Measurements from ENCODE around the gene CYP4F12.

CYP4F12 gene

DNA sequence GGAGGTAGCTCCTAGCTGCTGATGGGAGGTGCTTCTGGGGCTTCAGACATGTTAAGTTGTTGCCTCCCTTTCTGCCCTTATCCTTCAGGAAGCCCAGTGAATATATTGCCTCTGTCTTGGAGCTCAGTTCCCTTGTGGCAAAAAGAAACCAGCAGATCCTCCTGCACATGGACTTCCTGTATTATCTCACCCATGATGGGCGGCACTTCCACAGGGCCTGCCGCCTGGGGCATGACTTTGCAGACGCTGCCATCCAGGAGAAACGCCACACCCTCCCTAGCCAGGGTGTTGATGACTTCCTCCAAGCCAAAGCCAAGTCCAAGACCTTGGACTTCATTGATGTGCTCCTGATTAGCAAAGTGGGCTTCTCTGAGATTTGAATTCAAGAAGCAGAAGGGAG lies 6.0 kb upstream of the CYP4F12 start:
- no peak for DNase-seq (ENCODE audit: low spot score)
- in situ Hi-C loops (cut with MboI; ENCODE audit: low sequenced_read_pairs, unreplicated experiment): no loop called here
- TF ChIP-seq, protein P1, sequence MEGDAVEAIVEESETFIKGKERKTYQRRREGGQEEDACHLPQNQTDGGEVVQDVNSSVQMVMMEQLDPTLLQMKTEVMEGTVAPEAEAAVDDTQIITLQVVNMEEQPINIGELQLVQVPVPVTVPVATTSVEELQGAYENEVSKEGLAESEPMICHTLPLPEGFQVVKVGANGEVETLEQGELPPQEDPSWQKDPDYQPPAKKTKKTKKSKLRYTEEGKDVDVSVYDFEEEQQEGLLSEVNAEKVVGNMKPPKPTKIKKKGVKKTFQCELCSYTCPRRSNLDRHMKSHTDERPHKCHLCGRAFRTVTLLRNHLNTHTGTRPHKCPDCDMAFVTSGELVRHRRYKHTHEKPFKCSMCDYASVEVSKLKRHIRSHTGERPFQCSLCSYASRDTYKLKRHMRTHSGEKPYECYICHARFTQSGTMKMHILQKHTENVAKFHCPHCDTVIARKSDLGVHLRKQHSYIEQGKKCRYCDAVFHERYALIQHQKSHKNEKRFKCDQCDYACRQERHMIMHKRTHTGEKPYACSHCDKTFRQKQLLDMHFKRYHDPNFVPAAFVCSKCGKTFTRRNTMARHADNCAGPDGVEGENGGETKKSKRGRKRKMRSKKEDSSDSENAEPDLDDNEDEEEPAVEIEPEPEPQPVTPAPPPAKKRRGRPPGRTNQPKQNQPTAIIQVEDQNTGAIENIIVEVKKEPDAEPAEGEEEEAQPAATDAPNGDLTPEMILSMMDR (IDR thresholded peaks at IDR 0.05; ENCODE audit: borderline replicate concordance, control extremely low read depth, extremely low read depth, insufficient read depth, missing control alignments): no peak

DNA sequence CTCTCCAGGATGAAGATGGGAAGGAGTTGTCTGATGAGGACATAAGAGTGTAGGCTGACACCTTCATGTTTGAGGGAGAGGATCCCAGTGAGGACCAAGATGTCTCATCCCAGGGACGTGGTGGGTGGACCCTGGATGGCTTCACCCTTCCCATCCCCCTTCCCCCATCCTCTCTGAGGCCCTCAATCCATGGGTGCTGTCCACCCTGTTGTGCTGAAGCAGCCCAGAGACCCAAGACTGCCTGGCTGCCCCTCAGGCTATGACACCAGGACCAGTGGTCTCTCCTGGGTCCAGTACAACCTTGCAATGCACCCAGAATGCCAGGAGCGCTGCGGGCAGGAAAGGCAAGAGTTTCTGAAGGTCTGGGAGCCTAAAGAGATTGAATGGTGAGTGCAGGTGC lies 3.4 kb upstream of the CYP4F12 start:
- in situ Hi-C loops (cut with MboI; ENCODE audit: low sequenced_read_pairs, unreplicated experiment): no loop called here
- TF ChIP-seq, protein P1 (IDR thresholded peaks at IDR 0.05; ENCODE audit: borderline replicate concordance, control extremely low read depth, extremely low read depth, insufficient read depth, missing control alignments): no peak
- no peak for DNase-seq (ENCODE audit: low spot score)

DNA sequence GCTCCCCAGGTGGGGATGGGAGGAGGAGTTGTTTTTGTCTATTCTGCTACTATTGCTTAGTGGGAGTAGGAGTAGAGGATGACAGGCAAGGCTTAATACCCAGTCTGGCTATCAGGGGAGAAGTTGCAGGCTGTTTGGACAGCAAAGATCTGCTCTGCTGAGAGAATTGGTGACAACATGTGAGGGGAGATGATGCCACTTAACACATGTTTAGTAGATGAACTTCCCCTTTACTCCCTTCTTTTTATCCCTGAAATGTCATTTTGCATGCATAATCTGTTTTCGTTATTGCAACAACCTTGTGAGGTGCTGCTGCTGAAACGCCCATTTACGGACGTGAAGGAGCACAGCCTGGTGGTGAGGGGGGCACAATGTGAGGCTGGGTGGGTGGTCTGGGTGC lies 3.0 kb upstream of the CYP4F12 start:
- DNase-seq (ENCODE audit: low spot score): no peak
- in situ Hi-C loops (cut with MboI; ENCODE audit: low sequenced_read_pairs, unreplicated experiment): no loop called here

DNA sequence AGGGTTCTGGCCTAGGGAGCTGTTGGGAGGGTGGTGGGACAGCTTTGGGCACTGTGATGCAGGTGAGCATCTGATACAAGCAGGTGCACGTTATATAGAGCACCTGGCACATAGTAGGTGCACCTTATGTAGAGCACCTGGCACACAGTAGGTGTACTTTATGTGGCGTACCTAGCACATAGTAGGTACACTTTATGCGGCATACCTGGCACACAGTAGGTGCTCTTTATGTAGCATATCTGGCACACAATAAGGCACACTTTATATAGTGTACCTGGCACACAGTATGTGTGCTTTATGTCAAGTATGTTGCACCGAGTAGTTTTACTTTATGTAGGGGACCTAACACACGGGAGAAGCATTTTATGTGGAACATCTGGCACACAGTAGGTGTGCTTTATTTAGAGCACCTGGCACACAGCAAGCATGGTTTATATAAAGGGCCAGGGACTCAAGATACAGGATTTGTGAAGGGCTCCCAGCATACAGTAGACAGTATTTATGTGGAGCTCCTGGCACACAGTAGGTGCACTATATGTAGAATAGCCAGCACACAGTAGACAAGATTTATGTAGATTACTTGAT lies 1.6 kb upstream of the CYP4F12 start:
- DNase-seq (ENCODE audit: low spot score): no peak
- TF ChIP-seq, protein P1 (IDR thresholded peaks at IDR 0.05; ENCODE audit: borderline replicate concordance, control extremely low read depth, extremely low read depth, insufficient read depth, missing control alignments): no peak
- in situ Hi-C loops (cut with MboI; ENCODE audit: low sequenced_read_pairs, unreplicated experiment): no loop called here

More for the DNA sequence above, 3.0 kb upstream of the CYP4F12 start:
- TF ChIP-seq, protein P1 (IDR thresholded peaks at IDR 0.05; ENCODE audit: borderline replicate concordance, control extremely low read depth, extremely low read depth, insufficient read depth, missing control alignments): no peak

DNA sequence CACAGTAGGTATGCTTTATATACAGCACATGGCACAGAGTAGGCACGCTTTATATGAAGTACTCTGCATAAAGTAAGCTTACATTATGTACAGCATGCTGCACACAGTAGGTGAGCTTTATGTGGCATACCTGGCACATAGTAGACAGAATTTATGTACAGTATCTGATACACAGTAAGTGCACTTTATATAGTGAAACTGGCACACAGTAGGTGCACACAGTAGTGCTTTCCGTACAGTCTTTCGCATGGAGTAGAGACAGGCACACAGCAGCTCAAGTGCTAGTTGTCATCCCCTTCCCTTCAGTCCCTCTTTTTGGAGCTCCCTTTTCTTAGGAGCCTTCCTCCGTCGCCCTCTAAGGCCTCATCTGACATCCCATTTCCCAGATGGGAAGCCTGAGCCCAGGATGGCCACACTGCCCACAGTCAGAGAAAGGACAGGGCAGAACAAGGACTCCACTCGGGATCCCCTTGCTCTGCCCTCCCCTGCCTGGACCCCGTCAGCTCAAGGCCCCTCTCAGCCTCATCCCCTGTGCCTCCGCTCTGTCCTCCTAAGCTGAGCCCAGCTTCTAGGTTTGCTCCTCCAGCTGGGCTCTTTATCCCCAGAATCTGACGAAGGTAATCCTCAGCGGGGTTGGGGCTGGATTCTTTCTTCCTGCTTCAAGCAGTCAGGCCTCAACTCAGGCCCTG lies 852 bp upstream of the CYP4F12 start:
- no peak for DNase-seq (ENCODE audit: low spot score)
- TF ChIP-seq, protein P1 (IDR thresholded peaks at IDR 0.05; ENCODE audit: borderline replicate concordance, control extremely low read depth, extremely low read depth, insufficient read depth, missing control alignments): no peak
- in situ Hi-C loops (cut with MboI; ENCODE audit: low sequenced_read_pairs, unreplicated experiment): no loop called here

DNA sequence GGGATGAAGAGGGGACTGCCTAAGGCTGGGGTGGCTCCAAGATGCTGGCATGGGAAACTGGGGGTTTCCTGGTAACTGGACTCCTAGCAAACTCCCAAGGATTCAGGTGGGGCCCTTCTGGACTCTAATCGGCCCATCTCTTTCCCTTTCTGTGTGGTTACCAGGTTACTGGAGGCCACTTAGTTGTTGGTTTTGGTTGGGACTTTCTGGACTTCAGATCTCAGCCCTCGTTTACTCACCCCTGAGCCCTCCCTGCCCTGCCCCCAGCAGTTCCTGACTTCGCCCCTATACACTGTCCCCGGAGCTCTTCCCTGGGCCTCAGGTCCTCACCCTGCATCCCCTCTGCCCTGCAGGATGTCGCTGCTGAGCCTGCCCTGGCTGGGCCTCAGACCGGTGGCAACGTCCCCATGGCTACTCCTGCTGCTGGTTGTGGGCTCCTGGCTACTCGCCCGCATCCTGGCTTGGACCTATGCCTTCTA lies 328 bp downstream of the CYP4F12 start:
- in situ Hi-C loops (cut with MboI; ENCODE audit: low sequenced_read_pairs, unreplicated experiment): no loop called here
- DNase-seq (ENCODE audit: low spot score): no peak
- TF ChIP-seq, protein P1 (IDR thresholded peaks at IDR 0.05; ENCODE audit: borderline replicate concordance, control extremely low read depth, extremely low read depth, insufficient read depth, missing control alignments): no peak
